Ascending aorta (tissue), 2 donors: Measurements from ENCODE around the gene MTSS2. TPM values are rescaled to one million over a fixed set of nuclear protein-coding genes. Genes with fewer than 3 reads are reported as not detected.

ENCODE experiments used
- DNase-seq, 2 donors: peaks; one replicate each; pipeline ENCODE4 v3.0.0-alpha.2; 2019; ENCODE audit warnings: low spot score in 2 of 2
- H3K27ac ChIP-seq, 2 donors: fragments of 200-600 bp; sonication (generic); one replicate each; pipeline ENCODE4 v1.5.1; 2016 to 2017; ENCODE audit warnings: mild to moderate bottlenecking in 1 of 2
- H3K27me3 ChIP-seq: fragments of 200-600 bp; sonication (generic); one replicate; pipeline ENCODE4 v1.5.1; 2017
- H3K36me3 ChIP-seq, 2 donors: fragments of 200-600 bp; sonication (generic); one replicate each; pipeline ENCODE4 v1.5.1; 2016
- H3K4me1 ChIP-seq, 2 donors: fragments of 200-600 bp; sonication (generic); one replicate each; pipeline ENCODE4 v1.5.1; 2016 to 2017; ENCODE audit warnings: mild to moderate bottlenecking in 1 of 2
- H3K4me3 ChIP-seq, 2 donors: fragments of 200-600 bp; sonication (generic); one replicate each; pipeline ENCODE4 v1.5.1; 2016 to 2017; ENCODE audit warnings: mild to moderate bottlenecking in 1 of 2
- H3K9me3 ChIP-seq, 2 donors: fragments of 200-600 bp; sonication (generic); one replicate each; pipeline ENCODE4 v1.5.1; 2016
- CTCF ChIP-seq, 3 experiments: fragments of 200-600 bp in 2 of 3; fragments of 450-650 bp in 1 of 3; sonication (generic) in 2 of 3; IDR thresholded peaks; one replicate each; pipeline ENCODE4 v1.5.1; 2016 to 2019; ENCODE audit warnings: antibody characterized with exemption in 3 of 3, mild to moderate bottlenecking in 1 of 3, moderate library complexity in 1 of 3
- intact Hi-C: fragments of 100-400 bp; cut with DNase I; formaldehyde crosslinking; loops from one replicate; pipeline ENCODE4 v1.15.1; 2023
- total RNA-seq: library from RNA; depleted of rRNA; stranded (reverse); fragments of >200 nt; gene quantifications from one replicate; pipeline ENCODE4 v1.1.0, GENCODE V29; 2016

MTSS2 gene
- total RNA-seq, 1 donor from 2014 or later: 98.6 TPM

- H3K4me3 ChIP-seq: no peak overlapping the region
- no peak for TF ChIP-seq CTCF (IDR thresholded peaks at IDR 0.05)
- peaks cover 58 to 65% of the 10 kb centered on the region in 2 donors for H3K36me3 ChIP-seq
- H3K9me3 ChIP-seq: no peaks in the 10 kb centered on the region
- DNase-seq: peak in 1 of 2 donors; percentile 64
- intact Hi-C loops: no loop called here
- peaks cover 0 to 4% of the 10 kb centered on the region in 2 donors for H3K4me1 ChIP-seq
- H3K27ac ChIP-seq: no peak overlapping the region
- H3K27me3 ChIP-seq: no peaks in the 10 kb centered on the region
Measured at GRCh38 chr16:70664325-70665112, 21.3 kb downstream of the MTSS2 start.

GRCh38 chr16:70663524-70664324 is 22.1 kb downstream of the MTSS2 start:
- H3K36me3 ChIP-seq: peaks cover 52 to 58% of the 10 kb centered on the region in 2 donors
- H3K4me1 ChIP-seq: peaks cover 0 to 4% of the 10 kb centered on the region in 2 donors
- no peak overlapping the region for H3K4me3 ChIP-seq
- intact Hi-C loops: no loop called here
- peak in 1 of 2 donors; percentile 64 for DNase-seq
- no peak for TF ChIP-seq CTCF (IDR thresholded peaks at IDR 0.05)
- no peaks in the 10 kb centered on the region for H3K9me3 ChIP-seq
- H3K27me3 ChIP-seq: no peaks in the 10 kb centered on the region
- H3K27ac ChIP-seq: peak overlapping the region; percentile 22 to 49

GRCh38 chr16:70662991-70663523 is 22.8 kb downstream of the MTSS2 start:
- TF ChIP-seq CTCF (IDR thresholded peaks at IDR 0.05): no peak

GRCh38 chr16:70661918-70662641 is 23.8 kb downstream of the MTSS2 start:
- TF ChIP-seq CTCF (IDR thresholded peaks at IDR 0.05): no peak
- Histone ChIP-seq H3K27ac (peak overlapping the region; percentile 22 to 49), H3K4me1 (no peaks in the 10 kb centered on the region), H3K4me3 (no peak overlapping the region), H3K36me3 (peaks cover 43 to 44% of the 10 kb centered on the region in 2 donors), H3K9me3 (no peaks in the 10 kb centered on the region), H3K27me3 (no peaks in the 10 kb centered on the region)
- intact Hi-C loops: no loop called here
- peak in 1 of 2 donors; percentile 67 for DNase-seq

More at GRCh38 chr16:70662991-70663523, 22.8 kb downstream of the MTSS2 start:
- H3K27ac ChIP-seq: peak overlapping the region; percentile 22 to 49
- peaks cover 45 to 51% of the 10 kb centered on the region in 2 donors for H3K36me3 ChIP-seq
- no peak overlapping the region for H3K4me3 ChIP-seq
- H3K4me1 ChIP-seq: peaks cover 0 to 4% of the 10 kb centered on the region in 2 donors
- H3K27me3 ChIP-seq: no peaks in the 10 kb centered on the region
- no peaks in the 10 kb centered on the region for H3K9me3 ChIP-seq
- intact Hi-C loops: no loop called here
- DNase-seq: peak in 1 of 2 donors; percentile 61

GRCh38 chr16:70661534-70661917 is 24.3 kb downstream of the MTSS2 start:
- Histone ChIP-seq H3K36me3 (peaks cover 42 to 43% of the 10 kb centered on the region in 2 donors), H3K27ac (peak overlapping the region in 1 of 2 donors; percentile 49), H3K4me1 (no peaks in the 10 kb centered on the region), H3K4me3 (no peak overlapping the region), H3K9me3 (no peaks in the 10 kb centered on the region), H3K27me3 (no peaks in the 10 kb centered on the region)
- DNase-seq: peak in 1 of 2 donors; percentile 65
- intact Hi-C loops: no loop called here
- TF ChIP-seq CTCF (IDR thresholded peaks at IDR 0.05): no peak
